Type B pancreatic cell (in vitro differentiated cells): ENCODE results near the gene EMILIN1. TPM values are rescaled to one million over a fixed set of nuclear protein-coding genes. Genes with fewer than 3 reads are reported as not detected.

Experiments
- DNase-seq: peaks from one replicate; pipeline ENCODE4 v3.0.0; 2021; ENCODE audit warnings: mixed read lengths; ENCODE audit not compliant: unreplicated experiment; ENCODE audit errors: extremely low spot score
- H3K27ac Mint-ChIP-seq: 2 replicates; pipeline ENCODE4 v1.8.0; 2021; ENCODE audit warnings: mild to moderate bottlenecking, mixed read lengths
- H3K27me3 Mint-ChIP-seq: 2 replicates; pipeline ENCODE4 v1.8.0; 2021; ENCODE audit warnings: mixed read lengths
- H3K36me3 Mint-ChIP-seq: 2 replicates; pipeline ENCODE4 v1.8.0; 2021; ENCODE audit warnings: mixed read lengths
- H3K4me1 Mint-ChIP-seq: one replicate; pipeline ENCODE4 v1.8.0; 2021; ENCODE audit warnings: mixed read lengths; ENCODE audit not compliant: unreplicated experiment
- H3K4me3 Mint-ChIP-seq: 2 replicates; pipeline ENCODE4 v1.8.0; 2021; ENCODE audit warnings: mild to moderate bottlenecking, mixed read lengths
- H3K9me3 Mint-ChIP-seq: 2 replicates; pipeline ENCODE4 v1.8.0; 2021; ENCODE audit warnings: mixed read lengths
- CTCF ChIP-seq: fragments of 200-600 bp; sonication (generic); conservative IDR thresholded peaks from 2 replicates; pipeline ENCODE4 v1.5.0; 2021; ENCODE audit warnings: antibody characterized with exemption, mild to moderate bottlenecking
- total RNA-seq: library from RNA; stranded (reverse); gene quantifications from 2 replicates; pipeline ENCODE4 v1.2.1, GENCODE V29; 2021; ENCODE audit warnings: low replicate concordance

The EMILIN1 gene
- total RNA-seq, 1 donor from 2014 or later: 60.7 TPM

GRCh38 chr2:27058210-27058609 is 20.2 kb upstream of the EMILIN1 start:
- Mint-ChIP-seq H3K36me3 (peaks cover 10% of the 10 kb centered on the region), H3K4me3 (no peak overlapping the region), H3K27me3 (no peaks in the 10 kb centered on the region), H3K4me1 (no peaks in the 10 kb centered on the region), H3K27ac (no peak overlapping the region), H3K9me3 (no peaks in the 10 kb centered on the region)
- DNase-seq: no peak
- TF ChIP-seq CTCF: no peak

- no peak overlapping the region for H3K27ac Mint-ChIP-seq
- H3K4me1 Mint-ChIP-seq: peaks cover 5% of the 10 kb centered on the region
- no peak overlapping the region for H3K4me3 Mint-ChIP-seq
- no peaks in the 10 kb centered on the region for H3K9me3 Mint-ChIP-seq
- no peak for DNase-seq
- no peaks in the 10 kb centered on the region for H3K27me3 Mint-ChIP-seq
- TF ChIP-seq CTCF: no peak
- peaks cover 5% of the 10 kb centered on the region for H3K36me3 Mint-ChIP-seq
These were observed 19.1 kb upstream of the EMILIN1 start for GRCh38 chr2:27059141-27059820.

- H3K4me3 Mint-ChIP-seq: no peak overlapping the region
- DNase-seq: no peak
- no peak for TF ChIP-seq CTCF
- peaks cover 5% of the 10 kb centered on the region for H3K4me1 Mint-ChIP-seq
- H3K9me3 Mint-ChIP-seq: no peaks in the 10 kb centered on the region
- no peaks in the 10 kb centered on the region for H3K27me3 Mint-ChIP-seq
- no peak overlapping the region for H3K27ac Mint-ChIP-seq
- peaks cover 4% of the 10 kb centered on the region for H3K36me3 Mint-ChIP-seq
These were observed 18.1 kb upstream of the EMILIN1 start for GRCh38 chr2:27060323-27060722.

GRCh38 chr2:27065128-27065527 is 13.3 kb upstream of the EMILIN1 start:
- no peaks in the 10 kb centered on the region for H3K27me3 Mint-ChIP-seq
- H3K4me1 Mint-ChIP-seq: peaks cover 22% of the 10 kb centered on the region
- H3K27ac Mint-ChIP-seq: no peak overlapping the region
- no peak overlapping the region for H3K4me3 Mint-ChIP-seq
- H3K9me3 Mint-ChIP-seq: no peaks in the 10 kb centered on the region
- peaks cover 24% of the 10 kb centered on the region for H3K36me3 Mint-ChIP-seq
- DNase-seq: no peak
- no peak for TF ChIP-seq CTCF

- no peak overlapping the region for H3K27ac Mint-ChIP-seq
These were observed 11.0 kb upstream of the EMILIN1 start for GRCh38 chr2:27067385-27067784.

More at GRCh38 chr2:27067385-27067784, 11.0 kb upstream of the EMILIN1 start:
- no peaks in the 10 kb centered on the region for H3K9me3 Mint-ChIP-seq
- DNase-seq: no peak
- H3K4me3 Mint-ChIP-seq: no peak overlapping the region
- H3K4me1 Mint-ChIP-seq: peaks cover 22% of the 10 kb centered on the region
- H3K36me3 Mint-ChIP-seq: peaks cover 28% of the 10 kb centered on the region
- TF ChIP-seq CTCF: no peak
- no peaks in the 10 kb centered on the region for H3K27me3 Mint-ChIP-seq
